Measurements from ENCODE around the gene RNF217. TPM values are rescaled to one million over a fixed set of nuclear protein-coding genes. Genes with fewer than 3 reads are reported as not detected.

The RNF217 gene
- total RNA-seq, 1 donor from 2014 or later, result 49.8 TPM

GRCh38 chr6:124993327-124993726, 31.1 kb downstream of the RNF217 start:
- peak overlapping the region; percentile 70 for H3K27ac Mint-ChIP-seq
- H3K4me3 Mint-ChIP-seq, result no peak overlapping the region
- no peaks in the 10 kb centered on the region for H3K27me3 Mint-ChIP-seq (ENCODE audit: low read depth)
- TF ChIP-seq CTCF (IDR thresholded peaks at IDR 0.05; ENCODE audit: unreplicated experiment), result no peak
- H3K9me3 Mint-ChIP-seq, result peaks cover 10% of the 10 kb centered on the region
- H3K4me1 Mint-ChIP-seq, result peaks cover 29% of the 10 kb centered on the region
- no peak for DNase-seq (ENCODE audit: low spot score in 2 of 2, unreplicated experiment in 2 of 2)
- peaks cover 13% of the 10 kb centered on the region for H3K36me3 Mint-ChIP-seq

DNA sequence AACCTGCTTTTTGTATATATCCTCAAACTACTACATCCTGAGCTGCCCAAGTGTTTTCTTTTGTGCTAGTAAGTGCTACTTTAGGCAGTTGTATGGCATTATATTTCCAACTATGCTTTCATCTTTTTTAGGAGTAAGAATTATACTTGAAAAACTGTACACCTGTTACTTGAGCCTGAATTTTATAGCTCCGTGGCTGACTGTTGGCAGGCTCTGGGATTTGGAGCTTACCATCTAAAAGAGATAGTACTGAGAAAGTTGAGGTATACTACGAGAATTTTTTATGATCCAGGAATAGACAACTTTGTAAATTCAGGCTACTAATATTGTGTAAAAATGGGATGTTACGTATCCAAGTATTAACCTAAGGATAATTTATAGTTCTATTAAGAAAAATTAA, 32.4 kb downstream of the RNF217 start:
- no peak overlapping the region for H3K27ac Mint-ChIP-seq
- H3K4me1 Mint-ChIP-seq, result peaks cover 36% of the 10 kb centered on the region
- peaks cover 8% of the 10 kb centered on the region for H3K36me3 Mint-ChIP-seq
- DNase-seq (ENCODE audit: low spot score in 2 of 2, unreplicated experiment in 2 of 2), result no peak
- H3K27me3 Mint-ChIP-seq (ENCODE audit: low read depth), result no peaks in the 10 kb centered on the region
- peaks cover 5% of the 10 kb centered on the region for H3K9me3 Mint-ChIP-seq
- no peak for TF ChIP-seq CTCF (IDR thresholded peaks at IDR 0.05; ENCODE audit: unreplicated experiment)
- H3K4me3 Mint-ChIP-seq, result no peak overlapping the region

DNA sequence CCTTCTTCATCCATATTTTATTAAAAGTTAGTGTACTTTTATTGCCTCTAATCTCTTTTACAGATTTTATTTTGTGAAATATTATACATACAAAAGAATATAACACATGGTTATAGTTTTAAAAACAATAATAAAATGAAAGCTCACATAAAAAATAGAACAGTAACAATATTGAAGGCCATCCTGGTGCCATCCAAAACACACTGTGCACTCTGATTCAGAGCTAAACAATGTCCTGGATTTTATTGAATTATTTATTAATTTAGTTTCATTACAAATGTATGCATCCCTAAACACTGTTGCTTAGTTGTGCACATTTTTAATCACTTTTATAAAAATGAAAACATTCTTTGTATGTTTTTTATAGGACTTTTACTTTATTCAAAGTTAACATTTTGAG, 32.9 kb downstream of the RNF217 start:
- Mint-ChIP-seq H3K27ac (no peak overlapping the region), H3K4me1 (peaks cover 33% of the 10 kb centered on the region)
- TF ChIP-seq CTCF (IDR thresholded peaks at IDR 0.05; ENCODE audit: unreplicated experiment), result no peak

GRCh38 chr6:124995645-124996325, 33.5 kb downstream of the RNF217 start:
- H3K4me1 Mint-ChIP-seq, result peaks cover 32% of the 10 kb centered on the region
- no peak overlapping the region for H3K4me3 Mint-ChIP-seq
- TF ChIP-seq CTCF (IDR thresholded peaks at IDR 0.05; ENCODE audit: unreplicated experiment), result no peak
- no peaks in the 10 kb centered on the region for H3K27me3 Mint-ChIP-seq (ENCODE audit: low read depth)
- H3K9me3 Mint-ChIP-seq, result no peaks in the 10 kb centered on the region
- no peak for DNase-seq (ENCODE audit: low spot score in 2 of 2, unreplicated experiment in 2 of 2)
- H3K27ac Mint-ChIP-seq, result no peak overlapping the region
- peaks cover 3% of the 10 kb centered on the region for H3K36me3 Mint-ChIP-seq

More for the DNA sequence above, 32.9 kb downstream of the RNF217 start:
- H3K9me3 Mint-ChIP-seq, result peaks cover under 1% of the 10 kb centered on the region
- no peaks in the 10 kb centered on the region for H3K27me3 Mint-ChIP-seq (ENCODE audit: low read depth)
- peaks cover 3% of the 10 kb centered on the region for H3K36me3 Mint-ChIP-seq
- DNase-seq (ENCODE audit: low spot score in 2 of 2, unreplicated experiment in 2 of 2), result no peak
- no peak overlapping the region for H3K4me3 Mint-ChIP-seq

GRCh38 chr6:124996411-124996810, 34.2 kb downstream of the RNF217 start:
- Mint-ChIP-seq H3K4me1 (peaks cover 33% of the 10 kb centered on the region), H3K9me3 (no peaks in the 10 kb centered on the region), H3K4me3 (no peak overlapping the region), H3K27me3 (ENCODE audit: low read depth) (no peaks in the 10 kb centered on the region), H3K36me3 (no peaks in the 10 kb centered on the region), H3K27ac (no peak overlapping the region)
- DNase-seq (ENCODE audit: low spot score in 2 of 2, unreplicated experiment in 2 of 2), result no peak
- no peak for TF ChIP-seq CTCF (IDR thresholded peaks at IDR 0.05; ENCODE audit: unreplicated experiment)

All from mesothelial cell of epicardium (in vitro differentiated cells).